ENCODE measurements around the gene PROSER3.

Gene PROSER3

DNA sequence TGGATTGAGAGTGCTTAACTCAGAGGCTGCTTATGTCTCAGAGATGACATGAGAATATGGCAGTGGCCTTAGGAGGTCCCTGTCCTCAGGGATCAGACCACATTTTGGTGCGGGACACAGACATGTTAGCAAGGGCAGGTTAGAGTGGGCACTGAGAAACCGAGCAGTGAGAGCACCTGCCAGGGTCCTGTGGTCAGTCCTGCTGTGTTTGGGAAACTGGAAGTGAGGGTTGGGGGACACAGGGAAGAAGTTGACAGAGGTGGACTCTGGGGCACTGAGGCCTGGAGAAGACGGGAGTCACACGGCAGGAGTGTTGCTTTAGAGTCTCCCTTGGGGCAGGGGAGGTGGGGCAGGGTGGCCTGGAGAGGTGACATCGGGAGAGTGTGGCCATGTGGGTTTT, 23.1 kb upstream of the PROSER3 start:
- TF ChIP-seq, protein P1, sequence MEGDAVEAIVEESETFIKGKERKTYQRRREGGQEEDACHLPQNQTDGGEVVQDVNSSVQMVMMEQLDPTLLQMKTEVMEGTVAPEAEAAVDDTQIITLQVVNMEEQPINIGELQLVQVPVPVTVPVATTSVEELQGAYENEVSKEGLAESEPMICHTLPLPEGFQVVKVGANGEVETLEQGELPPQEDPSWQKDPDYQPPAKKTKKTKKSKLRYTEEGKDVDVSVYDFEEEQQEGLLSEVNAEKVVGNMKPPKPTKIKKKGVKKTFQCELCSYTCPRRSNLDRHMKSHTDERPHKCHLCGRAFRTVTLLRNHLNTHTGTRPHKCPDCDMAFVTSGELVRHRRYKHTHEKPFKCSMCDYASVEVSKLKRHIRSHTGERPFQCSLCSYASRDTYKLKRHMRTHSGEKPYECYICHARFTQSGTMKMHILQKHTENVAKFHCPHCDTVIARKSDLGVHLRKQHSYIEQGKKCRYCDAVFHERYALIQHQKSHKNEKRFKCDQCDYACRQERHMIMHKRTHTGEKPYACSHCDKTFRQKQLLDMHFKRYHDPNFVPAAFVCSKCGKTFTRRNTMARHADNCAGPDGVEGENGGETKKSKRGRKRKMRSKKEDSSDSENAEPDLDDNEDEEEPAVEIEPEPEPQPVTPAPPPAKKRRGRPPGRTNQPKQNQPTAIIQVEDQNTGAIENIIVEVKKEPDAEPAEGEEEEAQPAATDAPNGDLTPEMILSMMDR (IDR thresholded peaks at IDR 0.05; ENCODE audit: low read depth, low read length), result no peak
- no peak overlapping the region for H3K4me3 ChIP-seq (ENCODE audit: low read depth, low read length)

DNA sequence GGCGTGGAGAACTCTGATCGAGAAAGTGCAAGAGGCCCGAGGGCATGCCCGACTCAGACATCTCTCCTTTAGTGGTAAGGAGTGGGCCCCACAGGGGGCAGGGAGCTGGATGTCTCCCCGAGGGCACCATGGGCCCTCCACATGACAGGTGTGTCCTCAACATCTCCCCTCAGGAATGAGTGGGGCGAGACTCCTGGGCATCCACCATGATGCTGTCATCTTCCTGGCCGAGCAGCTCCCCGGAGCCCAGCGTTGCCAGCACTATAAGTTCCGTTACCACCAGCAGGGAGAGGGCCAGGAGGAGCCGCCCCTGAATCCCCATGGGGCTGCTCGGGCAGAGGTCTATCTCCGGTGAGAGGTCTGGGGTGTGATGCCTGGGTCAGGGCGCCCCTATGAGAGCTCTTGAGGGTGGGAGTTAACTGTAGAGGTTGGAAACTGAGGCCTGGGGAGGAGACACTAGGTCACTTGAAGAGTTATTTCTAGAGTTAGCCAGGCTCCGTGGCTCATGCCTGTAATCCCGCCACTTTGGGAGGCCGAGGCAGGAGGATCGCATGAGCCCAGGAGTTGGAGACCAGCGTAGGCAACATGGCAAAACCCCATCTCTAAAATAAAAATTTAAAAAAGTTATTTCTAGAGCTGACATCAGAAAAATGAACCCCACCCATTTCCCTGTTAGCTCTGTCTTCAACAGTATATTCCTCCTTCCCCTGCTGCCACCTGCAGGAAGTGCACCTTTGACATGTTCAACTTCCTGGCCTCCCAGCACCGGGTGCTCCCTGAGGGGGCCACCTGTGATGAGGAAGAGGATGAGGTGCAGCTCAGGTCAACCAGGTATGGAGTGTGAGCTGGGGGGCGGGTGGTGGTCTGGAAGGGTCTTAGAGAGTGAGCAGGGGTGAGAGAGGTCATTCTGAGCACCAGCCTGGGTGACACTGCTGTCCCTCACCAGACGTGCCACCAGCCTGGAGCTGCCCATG, 20.8 kb upstream of the PROSER3 start:
- TF ChIP-seq, protein P1 (IDR thresholded peaks at IDR 0.05; ENCODE audit: low read depth, low read length), result no peak
- no peak overlapping the region for H3K4me3 ChIP-seq (ENCODE audit: low read depth, low read length)

DNA sequence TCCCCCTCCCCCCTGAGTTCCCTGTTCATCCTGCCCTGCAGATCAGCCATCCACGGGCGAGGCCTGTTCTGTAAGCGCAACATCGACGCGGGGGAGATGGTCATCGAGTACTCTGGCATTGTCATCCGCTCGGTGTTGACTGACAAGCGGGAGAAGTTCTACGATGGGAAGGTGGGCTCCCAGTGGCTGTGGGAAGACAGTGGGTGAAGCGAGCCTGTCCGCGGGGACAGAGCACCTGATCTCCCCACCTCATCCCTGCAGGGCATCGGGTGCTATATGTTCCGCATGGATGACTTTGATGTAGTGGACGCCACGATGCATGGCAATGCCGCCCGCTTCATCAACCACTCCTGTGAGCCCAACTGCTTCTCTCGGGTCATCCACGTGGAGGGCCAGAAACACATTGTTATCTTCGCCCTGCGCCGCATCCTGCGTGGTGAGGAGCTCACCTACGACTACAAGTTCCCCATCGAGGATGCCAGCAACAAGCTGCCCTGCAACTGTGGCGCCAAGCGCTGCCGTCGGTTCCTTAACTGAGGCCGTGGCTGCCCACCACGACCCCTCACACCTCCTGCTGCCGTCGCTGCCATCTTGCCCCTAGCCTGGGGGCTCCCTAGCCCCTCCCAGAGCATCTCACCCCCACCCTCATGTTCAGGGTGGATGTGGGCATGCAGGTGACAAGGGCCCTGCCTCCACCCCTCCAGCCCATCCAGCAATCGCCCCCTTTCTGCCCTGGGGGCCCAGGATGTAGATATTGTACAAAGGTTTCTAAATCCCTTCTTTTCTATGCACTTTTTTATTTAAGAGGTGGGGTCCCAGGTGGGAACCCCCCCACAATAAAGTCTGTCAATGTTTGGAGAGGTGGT, 19.7 kb upstream of the PROSER3 start:
- TF ChIP-seq, protein P1 (IDR thresholded peaks at IDR 0.05; ENCODE audit: low read depth, low read length), result no peak
- H3K4me3 ChIP-seq (ENCODE audit: low read depth, low read length), result no peak overlapping the region

DNA sequence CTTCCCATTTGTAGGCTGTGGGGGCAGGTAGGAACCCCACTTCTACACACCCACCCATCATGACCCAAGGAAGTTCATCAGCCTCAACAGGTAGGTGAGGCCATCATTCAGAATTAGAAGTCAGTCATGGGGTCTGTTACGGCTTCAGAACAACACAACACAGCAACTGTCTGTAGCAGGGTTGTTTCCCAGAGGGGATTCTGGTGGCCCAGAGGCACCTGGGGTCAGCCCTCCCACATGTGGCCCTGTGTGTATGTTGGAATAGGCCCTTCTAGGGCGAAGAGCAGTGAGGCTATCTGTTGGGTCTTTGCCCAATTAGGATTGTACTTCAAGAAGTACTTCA, 19.1 kb upstream of the PROSER3 start:
- TF ChIP-seq, protein P1 (IDR thresholded peaks at IDR 0.05; ENCODE audit: low read depth, low read length), result no peak
- H3K4me3 ChIP-seq (ENCODE audit: low read depth, low read length), result no peak overlapping the region

DNA sequence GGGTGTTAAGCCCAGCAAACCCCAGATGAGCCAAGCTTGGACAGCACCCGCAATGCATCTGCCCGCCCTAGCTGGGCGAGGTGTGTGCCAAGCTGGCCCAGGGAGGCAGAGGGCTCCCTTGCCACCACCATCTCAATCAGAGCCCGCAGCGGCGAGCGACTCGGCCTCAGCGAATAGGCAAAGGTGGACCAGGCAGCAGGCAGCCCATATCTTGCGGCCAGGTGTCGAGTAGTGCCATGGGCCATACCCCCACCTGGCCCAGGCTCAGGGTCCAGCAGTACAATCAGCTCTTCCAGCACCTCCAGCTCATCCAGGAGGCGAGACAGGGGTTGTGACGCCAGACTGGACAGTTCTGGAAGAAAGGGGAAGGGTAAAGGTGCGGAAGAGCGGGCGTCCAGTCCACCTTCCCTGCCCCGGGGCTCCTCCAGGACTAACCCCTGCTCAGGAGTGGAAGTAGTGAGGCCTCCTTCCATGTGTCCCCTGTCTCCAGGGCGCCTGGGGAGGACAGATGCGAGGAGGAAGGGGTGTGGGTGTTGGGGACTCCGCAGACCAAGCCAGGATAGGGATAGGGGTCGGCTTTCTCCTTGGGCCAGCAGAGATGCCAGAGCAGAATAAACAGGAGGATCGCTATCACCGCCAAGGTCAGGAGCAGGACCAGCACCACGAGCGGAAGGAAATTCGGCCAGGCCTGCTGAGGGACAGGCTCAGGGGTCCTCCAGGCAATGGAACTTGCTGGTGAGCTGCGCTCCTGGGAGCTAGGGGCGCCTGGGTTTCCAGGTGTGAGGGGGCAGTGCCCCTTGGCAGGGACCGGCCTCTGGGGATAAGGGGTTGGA, 18.5 kb upstream of the PROSER3 start:
- peak overlapping the region; percentile 64 for H3K4me3 ChIP-seq (ENCODE audit: low read depth, low read length)
- TF ChIP-seq, protein P1 (IDR thresholded peaks at IDR 0.05; ENCODE audit: low read depth, low read length), result no peak

DNA sequence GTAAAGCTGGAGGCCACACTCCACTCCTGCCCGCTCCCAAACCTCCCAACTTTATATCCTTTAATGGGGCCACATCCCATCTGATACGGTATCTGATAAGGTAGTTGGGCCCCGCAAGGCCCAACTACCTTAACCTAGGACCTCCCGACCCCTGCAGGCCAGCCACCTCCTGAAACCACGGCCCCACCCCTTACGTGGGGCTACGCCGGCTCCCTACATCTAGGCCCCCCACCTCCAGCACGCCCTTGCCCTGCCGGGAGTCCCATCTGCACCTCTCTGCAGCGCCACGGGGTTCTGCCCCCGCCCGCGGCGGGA, 17.9 kb upstream of the PROSER3 start:
- peak overlapping the region; percentile 64 for H3K4me3 ChIP-seq (ENCODE audit: low read depth, low read length)
- TF ChIP-seq, protein P1 (IDR thresholded peaks at IDR 0.05; ENCODE audit: low read depth, low read length), result no peak

All from WI38 (cell line).